SK-N-SH treated with all-trans-retinoic acid at 6 μM for 48 hours (cell line): ENCODE data around the gene HTR4.

Experiments
- ATAC-seq: fragments of 200-7000 bp; cut with Tn5 transposase; 3 replicates; pipeline ENCODE4 v1.9.1; 2020; ENCODE audit warnings: mild to moderate bottlenecking, moderate library complexity
- ARNTL ChIP-seq: fragments of 450-650 bp; formaldehyde crosslinking; IDR thresholded peaks from 2 replicates; pipeline ENCODE4 v1.5.0; 2020; ENCODE audit warnings: low read depth, mild to moderate bottlenecking, moderate library complexity, borderline replicate concordance
- BACH2 ChIP-seq: fragments of 250-450 bp; sonication (Bioruptor Pico); IDR thresholded peaks from 2 replicates; pipeline ENCODE4 v1.9.0; 2021; ENCODE audit warnings: mild to moderate bottlenecking, borderline replicate concordance
- CSDC2 ChIP-seq: fragments of 250-450 bp; sonication (Bioruptor Pico); IDR thresholded peaks from 2 replicates; pipeline ENCODE4 v1.5.0; 2020; ENCODE audit warnings: mild to moderate bottlenecking, moderate library complexity
- GLIS3 ChIP-seq: fragments of 250-450 bp; sonication (Bioruptor Pico); IDR thresholded peaks from 2 replicates; pipeline ENCODE4 v1.5.0; 2020; ENCODE audit warnings: mild to moderate bottlenecking, moderate library complexity
- ISL1 ChIP-seq: fragments of 250-450 bp; sonication (Bioruptor Pico); IDR thresholded peaks from 2 replicates; pipeline ENCODE4 v2.1.2; 2022; ENCODE audit warnings: mild to moderate bottlenecking, moderate library complexity
- OSR1 ChIP-seq: fragments of 250-450 bp; sonication (Bioruptor Pico); IDR thresholded peaks from 2 replicates; pipeline ENCODE4 v1.8.0; 2022; ENCODE audit warnings: moderate library complexity, mild to moderate bottlenecking, inconsistent platforms
- PPARA ChIP-seq: fragments of 250-450 bp; sonication (Bioruptor Pico); IDR thresholded peaks from 2 replicates; pipeline ENCODE4 v1.5.0; 2020; ENCODE audit warnings: mild to moderate bottlenecking, borderline replicate concordance
- RARB ChIP-seq: fragments of 250-450 bp; sonication (Bioruptor Pico); IDR thresholded peaks from 2 replicates; pipeline ENCODE4 v1.8.0; 2021; ENCODE audit warnings: mild to moderate bottlenecking, moderate library complexity
- SNAI2 ChIP-seq: fragments of 250-450 bp; sonication (Bioruptor Pico); IDR thresholded peaks from 2 replicates; pipeline ENCODE4 v1.5.0; 2020; ENCODE audit warnings: mild to moderate bottlenecking, moderate library complexity
- TCF4 ChIP-seq: fragments of 250-450 bp; sonication (Bioruptor Pico); IDR thresholded peaks from 2 replicates; pipeline ENCODE4 v1.8.0; 2021; ENCODE audit warnings: mild to moderate bottlenecking, moderate library complexity, borderline replicate concordance
- TOX ChIP-seq: fragments of 250-450 bp; sonication (Bioruptor Pico); IDR thresholded peaks from 2 replicates; pipeline ENCODE4 v1.8.0; 2021; ENCODE audit warnings: mild to moderate bottlenecking, moderate library complexity, borderline replicate concordance
- ZC3H10 ChIP-seq: fragments of 250-450 bp; sonication (Bioruptor Pico); IDR thresholded peaks from 2 replicates; pipeline ENCODE4 v1.5.1; 2021; ENCODE audit warnings: mild to moderate bottlenecking, moderate library complexity
- ZNF70 ChIP-seq: fragments of 450-650 bp; formaldehyde crosslinking; IDR thresholded peaks from 2 replicates; pipeline ENCODE4 v1.5.0; 2020; ENCODE audit warnings: mild to moderate bottlenecking, moderate library complexity
- ZNF8 ChIP-seq: fragments of 450-650 bp; formaldehyde crosslinking; IDR thresholded peaks from 2 replicates; pipeline ENCODE4 v1.5.0; 2020; ENCODE audit warnings: mild to moderate bottlenecking, moderate library complexity
- TF ChIP-seq, protein P1 (sequence below): fragments of 250-450 bp; sonication (Bioruptor Pico); IDR thresholded peaks from 2 replicates; pipeline ENCODE4 v1.5.1; 2021; ENCODE audit warnings: mild to moderate bottlenecking, moderate library complexity
- TF ChIP-seq, protein P2 (sequence below): fragments of 250-450 bp; sonication (Bioruptor Pico); IDR thresholded peaks from 2 replicates; pipeline ENCODE4 v1.8.0; 2020; ENCODE audit warnings: mild to moderate bottlenecking, moderate library complexity, borderline replicate concordance
- TF ChIP-seq, protein P3 (sequence below): fragments of 250-450 bp; sonication (Bioruptor Pico); IDR thresholded peaks from 2 replicates; pipeline ENCODE4 v1.5.1; 2020; ENCODE audit warnings: low read depth, mild to moderate bottlenecking, moderate library complexity
- TF ChIP-seq, protein P4 (sequence below): fragments of 250-450 bp; sonication (Bioruptor Pico); IDR thresholded peaks from 2 replicates; pipeline ENCODE4 v1.5.0; 2020; ENCODE audit warnings: mild to moderate bottlenecking, moderate library complexity
- TF ChIP-seq, protein P5 (sequence below): fragments of 250-450 bp; sonication (Bioruptor Pico); IDR thresholded peaks from 2 replicates; pipeline ENCODE4 v1.8.0; 2021; ENCODE audit warnings: low read depth, mild to moderate bottlenecking, moderate library complexity, borderline replicate concordance

The HTR4 gene

DNA sequence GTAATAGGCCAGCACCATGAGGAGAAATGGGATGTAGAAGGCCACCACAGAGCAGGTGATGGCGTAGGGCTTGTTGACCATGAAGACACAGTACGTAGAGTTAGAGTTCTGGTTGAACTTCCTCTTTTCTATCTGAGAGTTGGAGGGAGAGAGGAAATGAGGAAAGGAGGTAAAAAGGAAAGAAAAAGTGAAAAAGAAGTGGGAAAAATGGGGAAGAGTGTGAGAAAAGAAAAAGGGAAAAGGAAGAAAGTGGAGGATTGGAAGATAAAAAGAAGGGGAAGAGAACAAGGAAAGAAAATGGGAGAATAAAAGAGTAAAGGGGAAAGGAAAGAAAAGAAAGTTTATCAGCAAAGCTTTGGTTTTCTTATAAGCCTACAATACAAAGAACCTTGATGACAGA is 144.4 kb downstream of the HTR4 start:
- TF ChIP-seq ZNF8 (CRISPR knock-in tag): no peak
- TF ChIP-seq ISL1 (CRISPR knock-in tag): no peak
- no peak for TF ChIP-seq CSDC2 (CRISPR knock-in tag)
- no peak for TF ChIP-seq SNAI2
- TF ChIP-seq, protein P1, sequence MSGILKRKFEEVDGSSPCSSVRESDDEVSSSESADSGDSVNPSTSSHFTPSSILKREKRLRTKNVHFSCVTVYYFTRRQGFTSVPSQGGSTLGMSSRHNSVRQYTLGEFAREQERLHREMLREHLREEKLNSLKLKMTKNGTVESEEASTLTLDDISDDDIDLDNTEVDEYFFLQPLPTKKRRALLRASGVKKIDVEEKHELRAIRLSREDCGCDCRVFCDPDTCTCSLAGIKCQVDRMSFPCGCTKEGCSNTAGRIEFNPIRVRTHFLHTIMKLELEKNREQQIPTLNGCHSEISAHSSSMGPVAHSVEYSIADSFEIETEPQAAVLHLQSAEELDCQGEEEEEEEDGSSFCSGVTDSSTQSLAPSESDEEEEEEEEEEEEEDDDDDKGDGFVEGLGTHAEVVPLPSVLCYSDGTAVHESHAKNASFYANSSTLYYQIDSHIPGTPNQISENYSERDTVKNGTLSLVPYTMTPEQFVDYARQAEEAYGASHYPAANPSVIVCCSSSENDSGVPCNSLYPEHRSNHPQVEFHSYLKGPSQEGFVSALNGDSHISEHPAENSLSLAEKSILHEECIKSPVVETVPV (CRISPR knock-in tag): no peak
- TF ChIP-seq, protein P2, sequence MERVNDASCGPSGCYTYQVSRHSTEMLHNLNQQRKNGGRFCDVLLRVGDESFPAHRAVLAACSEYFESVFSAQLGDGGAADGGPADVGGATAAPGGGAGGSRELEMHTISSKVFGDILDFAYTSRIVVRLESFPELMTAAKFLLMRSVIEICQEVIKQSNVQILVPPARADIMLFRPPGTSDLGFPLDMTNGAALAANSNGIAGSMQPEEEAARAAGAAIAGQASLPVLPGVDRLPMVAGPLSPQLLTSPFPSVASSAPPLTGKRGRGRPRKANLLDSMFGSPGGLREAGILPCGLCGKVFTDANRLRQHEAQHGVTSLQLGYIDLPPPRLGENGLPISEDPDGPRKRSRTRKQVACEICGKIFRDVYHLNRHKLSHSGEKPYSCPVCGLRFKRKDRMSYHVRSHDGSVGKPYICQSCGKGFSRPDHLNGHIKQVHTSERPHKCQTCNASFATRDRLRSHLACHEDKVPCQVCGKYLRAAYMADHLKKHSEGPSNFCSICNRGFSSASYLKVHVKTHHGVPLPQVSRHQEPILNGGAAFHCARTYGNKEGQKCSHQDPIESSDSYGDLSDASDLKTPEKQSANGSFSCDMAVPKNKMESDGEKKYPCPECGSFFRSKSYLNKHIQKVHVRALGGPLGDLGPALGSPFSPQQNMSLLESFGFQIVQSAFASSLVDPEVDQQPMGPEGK (CRISPR knock-in tag): no peak
- no peak for TF ChIP-seq ARNTL (CRISPR knock-in tag)
- no peak for TF ChIP-seq TOX (CRISPR knock-in tag)
- TF ChIP-seq, all 23 proteins: peak for 0

DNA sequence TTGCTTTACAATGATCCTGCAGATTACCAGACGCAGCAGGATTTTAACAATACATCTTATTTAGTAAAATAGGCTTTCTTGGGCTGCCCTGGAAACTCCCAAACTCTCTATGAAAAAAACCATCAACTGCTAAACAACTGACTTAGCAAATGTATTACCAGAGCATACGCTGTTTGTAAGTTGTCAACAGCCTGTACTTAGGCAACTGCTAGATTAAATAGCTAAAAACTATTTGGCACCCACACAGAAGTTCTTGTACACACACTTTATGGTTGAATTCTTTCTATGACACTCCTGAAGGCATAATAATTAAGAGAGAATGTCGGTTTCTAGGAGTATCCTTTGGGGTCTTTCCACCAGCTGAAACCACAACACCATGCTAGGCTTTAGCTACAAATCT is 146.7 kb downstream of the HTR4 start:
- no peak for ATAC-seq
- TF ChIP-seq, protein P2 (CRISPR knock-in tag): no peak
- no peak for TF ChIP-seq ZNF70 (CRISPR knock-in tag)

More for the DNA sequence above, 144.4 kb downstream of the HTR4 start:
- no peak for ATAC-seq

DNA sequence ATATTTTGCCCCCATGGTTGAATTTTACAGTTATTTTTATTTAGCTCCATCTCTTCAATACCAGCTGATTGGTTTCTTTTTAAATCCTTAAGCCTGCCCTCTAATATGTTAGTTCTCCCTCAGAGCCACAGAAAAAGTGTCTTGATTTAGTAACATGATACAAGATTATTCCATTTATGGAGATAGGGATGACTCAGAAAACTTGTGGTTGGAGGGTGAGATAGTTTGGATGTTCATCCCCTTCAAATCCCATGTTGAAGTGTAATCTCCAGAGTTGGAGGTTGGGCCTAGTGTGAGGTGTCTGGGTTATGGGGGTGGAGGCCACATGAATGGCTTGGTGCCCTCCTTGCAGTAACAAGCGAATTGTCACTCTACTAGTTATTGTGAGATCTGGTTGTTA is 154.9 kb downstream of the HTR4 start:
- ATAC-seq: no peak
- no peak for TF ChIP-seq BACH2 (CRISPR knock-in tag)
- no peak for TF ChIP-seq CSDC2 (CRISPR knock-in tag)
- TF ChIP-seq, protein P3, sequence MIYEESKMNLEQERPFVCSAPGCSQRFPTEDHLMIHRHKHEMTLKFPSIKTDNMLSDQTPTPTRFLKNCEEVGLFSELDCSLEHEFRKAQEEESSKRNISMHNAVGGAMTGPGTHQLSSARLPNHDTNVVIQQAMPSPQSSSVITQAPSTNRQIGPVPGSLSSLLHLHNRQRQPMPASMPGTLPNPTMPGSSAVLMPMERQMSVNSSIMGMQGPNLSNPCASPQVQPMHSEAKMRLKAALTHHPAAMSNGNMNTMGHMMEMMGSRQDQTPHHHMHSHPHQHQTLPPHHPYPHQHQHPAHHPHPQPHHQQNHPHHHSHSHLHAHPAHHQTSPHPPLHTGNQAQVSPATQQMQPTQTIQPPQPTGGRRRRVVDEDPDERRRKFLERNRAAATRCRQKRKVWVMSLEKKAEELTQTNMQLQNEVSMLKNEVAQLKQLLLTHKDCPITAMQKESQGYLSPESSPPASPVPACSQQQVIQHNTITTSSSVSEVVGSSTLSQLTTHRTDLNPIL (CRISPR knock-in tag): no peak
- TF ChIP-seq ARNTL (CRISPR knock-in tag): no peak
- no peak for TF ChIP-seq ZC3H10 (CRISPR knock-in tag)
- no peak for TF ChIP-seq TCF4 (CRISPR knock-in tag)
- TF ChIP-seq, protein P4, sequence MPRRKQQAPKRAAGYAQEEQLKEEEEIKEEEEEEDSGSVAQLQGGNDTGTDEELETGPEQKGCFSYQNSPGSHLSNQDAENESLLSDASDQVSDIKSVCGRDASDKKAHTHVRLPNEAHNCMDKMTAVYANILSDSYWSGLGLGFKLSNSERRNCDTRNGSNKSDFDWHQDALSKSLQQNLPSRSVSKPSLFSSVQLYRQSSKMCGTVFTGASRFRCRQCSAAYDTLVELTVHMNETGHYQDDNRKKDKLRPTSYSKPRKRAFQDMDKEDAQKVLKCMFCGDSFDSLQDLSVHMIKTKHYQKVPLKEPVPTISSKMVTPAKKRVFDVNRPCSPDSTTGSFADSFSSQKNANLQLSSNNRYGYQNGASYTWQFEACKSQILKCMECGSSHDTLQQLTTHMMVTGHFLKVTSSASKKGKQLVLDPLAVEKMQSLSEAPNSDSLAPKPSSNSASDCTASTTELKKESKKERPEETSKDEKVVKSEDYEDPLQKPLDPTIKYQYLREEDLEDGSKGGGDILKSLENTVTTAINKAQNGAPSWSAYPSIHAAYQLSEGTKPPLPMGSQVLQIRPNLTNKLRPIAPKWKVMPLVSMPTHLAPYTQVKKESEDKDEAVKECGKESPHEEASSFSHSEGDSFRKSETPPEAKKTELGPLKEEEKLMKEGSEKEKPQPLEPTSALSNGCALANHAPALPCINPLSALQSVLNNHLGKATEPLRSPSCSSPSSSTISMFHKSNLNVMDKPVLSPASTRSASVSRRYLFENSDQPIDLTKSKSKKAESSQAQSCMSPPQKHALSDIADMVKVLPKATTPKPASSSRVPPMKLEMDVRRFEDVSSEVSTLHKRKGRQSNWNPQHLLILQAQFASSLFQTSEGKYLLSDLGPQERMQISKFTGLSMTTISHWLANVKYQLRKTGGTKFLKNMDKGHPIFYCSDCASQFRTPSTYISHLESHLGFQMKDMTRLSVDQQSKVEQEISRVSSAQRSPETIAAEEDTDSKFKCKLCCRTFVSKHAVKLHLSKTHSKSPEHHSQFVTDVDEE (CRISPR knock-in tag): no peak
- TF ChIP-seq OSR1: no peak
- no peak for TF ChIP-seq RARB (CRISPR knock-in tag)
- no peak for TF ChIP-seq ZNF8 (CRISPR knock-in tag)

DNA sequence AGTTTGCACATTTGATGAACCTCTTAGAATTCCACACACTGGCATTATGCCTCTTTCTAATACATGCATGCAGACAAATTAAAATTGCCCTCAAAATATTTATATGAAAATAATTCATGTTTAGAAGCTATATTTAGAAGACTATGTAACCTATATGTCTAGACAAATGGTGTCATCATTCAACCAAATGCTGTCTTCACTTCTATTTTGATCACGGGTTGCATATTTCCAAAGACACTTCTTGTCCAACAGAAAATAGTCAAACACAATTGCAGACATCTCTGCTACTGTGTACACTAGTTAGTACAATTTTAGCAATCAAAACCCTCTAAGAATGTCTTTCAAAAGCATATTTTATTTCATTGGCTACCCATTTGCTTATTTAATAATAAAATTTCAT is 156.6 kb downstream of the HTR4 start:
- TF ChIP-seq BACH2 (CRISPR knock-in tag) (no peak), RARB (CRISPR knock-in tag) (no peak), OSR1 (no peak), TOX (CRISPR knock-in tag) (no peak), CSDC2 (CRISPR knock-in tag) (no peak), ARNTL (CRISPR knock-in tag) (no peak), SNAI2 (no peak), ZNF70 (CRISPR knock-in tag) (no peak), GLIS3 (CRISPR knock-in tag) (no peak), ZC3H10 (CRISPR knock-in tag) (no peak), PPARA (no peak)
- TF ChIP-seq, protein P2 (CRISPR knock-in tag): no peak
- TF ChIP-seq, protein P5, sequence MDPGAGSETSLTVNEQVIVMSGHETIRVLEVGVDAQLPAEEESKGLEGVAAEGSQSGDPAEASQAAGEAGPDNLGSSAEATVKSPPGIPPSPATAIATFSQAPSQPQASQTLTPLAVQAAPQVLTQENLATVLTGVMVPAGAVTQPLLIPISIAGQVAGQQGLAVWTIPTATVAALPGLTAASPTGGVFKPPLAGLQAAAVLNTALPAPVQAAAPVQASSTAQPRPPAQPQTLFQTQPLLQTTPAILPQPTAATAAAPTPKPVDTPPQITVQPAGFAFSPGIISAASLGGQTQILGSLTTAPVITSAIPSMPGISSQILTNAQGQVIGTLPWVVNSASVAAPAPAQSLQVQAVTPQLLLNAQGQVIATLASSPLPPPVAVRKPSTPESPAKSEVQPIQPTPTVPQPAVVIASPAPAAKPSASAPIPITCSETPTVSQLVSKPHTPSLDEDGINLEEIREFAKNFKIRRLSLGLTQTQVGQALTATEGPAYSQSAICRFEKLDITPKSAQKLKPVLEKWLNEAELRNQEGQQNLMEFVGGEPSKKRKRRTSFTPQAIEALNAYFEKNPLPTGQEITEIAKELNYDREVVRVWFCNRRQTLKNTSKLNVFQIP (CRISPR knock-in tag): no peak
- TF ChIP-seq, protein P3 (CRISPR knock-in tag): no peak
- ATAC-seq: no peak
